KMS-11 (cell line): ENCODE data around the gene IRF2BP2.

ENCODE experiments used
- H2AFZ ChIP-seq: fragments of 200-600 bp; sonication (generic); 2 replicates; pipeline ENCODE4 v1.6.1; 2016; ENCODE audit warnings: antibody characterized with exemption, mixed run types, low read depth
- H3K27ac ChIP-seq: fragments of 200-600 bp; sonication (generic); 2 replicates; pipeline ENCODE4 v1.6.1; 2016; ENCODE audit warnings: mild to moderate bottlenecking, mixed run types
- H3K27me3 ChIP-seq: fragments of 200-600 bp; sonication (generic); 2 replicates; pipeline ENCODE4 v1.6.1; 2017; ENCODE audit warnings: mild to moderate bottlenecking, low read depth, mixed run types, moderate library complexity; ENCODE audit not compliant: insufficient read depth
- H3K36me3 ChIP-seq: fragments of 200-600 bp; sonication (generic); 2 replicates; pipeline ENCODE4 v1.6.1; 2017; ENCODE audit warnings: mild to moderate bottlenecking, mixed run types; ENCODE audit not compliant: insufficient read depth
- H3K4me1 ChIP-seq: fragments of 200-600 bp; sonication (generic); 2 replicates; pipeline ENCODE4 v1.6.1; 2016; ENCODE audit warnings: mild to moderate bottlenecking, low read depth, mixed run types; ENCODE audit not compliant: poor library complexity, severe bottlenecking
- H3K4me2 ChIP-seq: fragments of 200-600 bp; sonication (generic); 2 replicates; pipeline ENCODE4 v1.7.0; 2016; ENCODE audit warnings: mild to moderate bottlenecking, mixed run types
- H3K4me3 ChIP-seq: fragments of 200-600 bp; sonication (generic); IDR thresholded peaks from 2 replicates; pipeline ENCODE4 v1.6.1; 2017; ENCODE audit warnings: low read depth, low read length, mixed read lengths; ENCODE audit not compliant: insufficient read depth
- H3K79me2 ChIP-seq: fragments of 200-600 bp; sonication (generic); 2 replicates; pipeline ENCODE4 v1.6.1; 2016; ENCODE audit warnings: low read depth, mixed run types; ENCODE audit not compliant: insufficient read depth
- H3K9ac ChIP-seq: fragments of 200-600 bp; sonication (generic); 2 replicates; pipeline ENCODE4 v1.6.1; 2016; ENCODE audit warnings: mild to moderate bottlenecking, mixed run types
- H4K20me1 ChIP-seq: fragments of 200-600 bp; sonication (generic); 2 replicates; pipeline ENCODE4 v1.6.1; 2016; ENCODE audit warnings: mild to moderate bottlenecking, mixed run types; ENCODE audit not compliant: insufficient read depth
- TF ChIP-seq, protein P1 (sequence below): fragments of 200-600 bp; sonication (generic); conservative IDR thresholded peaks from 2 replicates; pipeline ENCODE4 v1.6.1; 2017; ENCODE audit warnings: low read depth, mild to moderate bottlenecking, antibody characterized with exemption, low read length, moderate library complexity, mixed read lengths

Gene IRF2BP2

DNA sequence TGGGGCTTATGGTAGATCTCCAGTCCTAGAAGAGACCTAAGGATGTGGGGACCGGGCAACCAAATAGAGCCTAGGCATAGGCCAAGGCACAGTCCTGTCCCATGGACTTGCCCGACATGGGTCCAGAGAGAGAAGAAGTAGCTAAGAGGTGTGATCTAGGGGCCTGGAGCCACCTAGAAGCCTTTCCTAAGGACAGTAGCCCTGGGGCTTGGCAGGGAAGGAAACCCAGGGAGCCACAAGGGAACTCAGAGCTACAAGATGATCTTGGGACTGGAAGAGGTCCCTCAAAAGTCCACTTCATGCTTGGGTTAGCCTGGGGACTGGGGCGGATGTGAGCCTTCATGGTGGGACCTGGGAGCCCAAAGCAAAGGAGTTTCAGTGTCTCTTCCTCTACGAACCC, 18.8 kb downstream of the IRF2BP2 start:
- no peaks in the 10 kb centered on the region for H3K27me3 ChIP-seq
- no peak overlapping the region for H3K9ac ChIP-seq
- TF ChIP-seq, protein P1, sequence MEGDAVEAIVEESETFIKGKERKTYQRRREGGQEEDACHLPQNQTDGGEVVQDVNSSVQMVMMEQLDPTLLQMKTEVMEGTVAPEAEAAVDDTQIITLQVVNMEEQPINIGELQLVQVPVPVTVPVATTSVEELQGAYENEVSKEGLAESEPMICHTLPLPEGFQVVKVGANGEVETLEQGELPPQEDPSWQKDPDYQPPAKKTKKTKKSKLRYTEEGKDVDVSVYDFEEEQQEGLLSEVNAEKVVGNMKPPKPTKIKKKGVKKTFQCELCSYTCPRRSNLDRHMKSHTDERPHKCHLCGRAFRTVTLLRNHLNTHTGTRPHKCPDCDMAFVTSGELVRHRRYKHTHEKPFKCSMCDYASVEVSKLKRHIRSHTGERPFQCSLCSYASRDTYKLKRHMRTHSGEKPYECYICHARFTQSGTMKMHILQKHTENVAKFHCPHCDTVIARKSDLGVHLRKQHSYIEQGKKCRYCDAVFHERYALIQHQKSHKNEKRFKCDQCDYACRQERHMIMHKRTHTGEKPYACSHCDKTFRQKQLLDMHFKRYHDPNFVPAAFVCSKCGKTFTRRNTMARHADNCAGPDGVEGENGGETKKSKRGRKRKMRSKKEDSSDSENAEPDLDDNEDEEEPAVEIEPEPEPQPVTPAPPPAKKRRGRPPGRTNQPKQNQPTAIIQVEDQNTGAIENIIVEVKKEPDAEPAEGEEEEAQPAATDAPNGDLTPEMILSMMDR: no peak
- no peaks in the 10 kb centered on the region for H3K4me1 ChIP-seq
- H2AFZ ChIP-seq: no peak overlapping the region
- H3K79me2 ChIP-seq: no peaks in the 10 kb centered on the region
- no peak overlapping the region for H3K4me2 ChIP-seq
- H4K20me1 ChIP-seq: no peaks in the 10 kb centered on the region
- no peak overlapping the region for H3K4me3 ChIP-seq
- H3K27ac ChIP-seq: no peak overlapping the region
- H3K36me3 ChIP-seq: no peaks in the 10 kb centered on the region

DNA sequence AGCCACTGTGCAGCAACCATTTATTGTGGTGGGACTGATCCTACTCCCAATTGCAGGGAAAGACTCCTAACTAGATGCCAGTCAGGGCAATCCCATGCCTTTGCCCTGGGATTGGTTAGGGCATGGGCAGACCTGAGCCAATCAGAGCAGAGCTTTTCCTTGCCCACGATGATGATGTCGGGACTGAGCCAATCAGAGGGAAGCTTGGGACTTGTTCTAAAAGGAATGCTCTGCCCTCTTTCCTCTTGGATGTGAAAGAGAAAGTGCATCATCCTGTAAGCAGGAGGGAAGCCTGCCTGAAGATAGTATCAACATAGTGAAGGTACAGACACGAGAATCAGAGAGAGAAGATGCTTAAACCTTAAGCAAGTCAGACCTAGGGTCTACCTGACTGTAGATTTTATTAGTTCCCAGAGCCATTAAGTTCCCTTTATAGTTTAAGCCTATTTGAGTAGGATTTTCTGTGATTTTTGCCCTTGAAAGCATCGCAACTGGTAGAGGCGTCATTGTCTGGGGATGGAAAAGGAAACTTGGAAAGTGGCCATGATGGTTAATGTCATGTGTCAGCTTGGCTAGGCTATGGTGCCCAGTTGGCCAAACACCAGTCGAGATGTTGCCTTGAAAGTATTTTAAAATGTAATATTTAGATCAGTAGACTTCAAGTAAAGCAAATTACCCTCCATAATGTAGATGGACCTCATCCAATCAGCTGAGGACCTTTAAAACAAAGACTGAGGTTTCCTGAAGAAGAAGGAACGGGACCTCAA, 19.9 kb downstream of the IRF2BP2 start:
- H3K4me2 ChIP-seq: no peak overlapping the region
- no peaks in the 10 kb centered on the region for H4K20me1 ChIP-seq
- no peak overlapping the region for H2AFZ ChIP-seq
- TF ChIP-seq, protein P1: no peak
- no peak overlapping the region for H3K27ac ChIP-seq
- no peaks in the 10 kb centered on the region for H3K4me1 ChIP-seq
- H3K4me3 ChIP-seq: no peak overlapping the region
- H3K79me2 ChIP-seq: no peaks in the 10 kb centered on the region
- no peak overlapping the region for H3K9ac ChIP-seq
- no peaks in the 10 kb centered on the region for H3K36me3 ChIP-seq
- no peaks in the 10 kb centered on the region for H3K27me3 ChIP-seq

DNA sequence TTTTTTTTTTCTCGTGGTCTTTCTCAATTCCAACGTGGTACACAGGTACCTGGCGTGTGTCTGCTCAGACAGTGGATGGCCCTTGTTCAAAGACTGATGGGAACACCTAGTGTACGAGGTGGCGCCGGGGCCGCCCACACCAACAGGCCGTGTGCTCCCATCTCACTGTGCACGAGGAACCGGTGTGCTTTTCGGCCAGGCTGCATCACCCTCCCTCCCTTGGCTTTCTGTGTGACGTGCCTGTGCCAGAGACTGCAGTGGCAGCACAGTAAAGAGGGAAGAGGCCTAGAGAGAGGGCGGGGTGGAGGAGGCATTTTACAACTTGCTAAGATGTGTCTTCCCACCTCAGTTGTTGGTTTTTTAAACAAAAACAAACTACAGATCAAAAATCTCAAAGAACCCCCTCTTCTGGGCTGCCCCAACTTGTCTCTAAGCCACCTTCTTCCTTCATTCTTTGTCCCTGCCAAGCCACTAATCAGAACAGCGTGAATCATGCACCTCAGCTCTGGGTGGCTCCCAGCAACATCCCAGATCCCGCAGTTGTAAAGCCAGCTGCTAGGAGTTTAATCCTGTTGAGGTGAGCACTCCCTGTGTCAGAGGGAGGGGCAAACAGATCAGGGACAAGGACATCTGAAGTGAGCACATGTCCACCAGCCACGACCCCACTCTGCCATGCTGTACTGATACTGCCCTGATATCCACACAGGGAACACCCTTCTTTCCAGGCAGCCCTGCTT, 20.7 kb downstream of the IRF2BP2 start:
- no peaks in the 10 kb centered on the region for H3K79me2 ChIP-seq
- no peak overlapping the region for H3K9ac ChIP-seq
- H3K27ac ChIP-seq: no peak overlapping the region
- no peaks in the 10 kb centered on the region for H4K20me1 ChIP-seq
- H3K36me3 ChIP-seq: no peaks in the 10 kb centered on the region
- no peaks in the 10 kb centered on the region for H3K27me3 ChIP-seq
- no peaks in the 10 kb centered on the region for H3K4me1 ChIP-seq
- TF ChIP-seq, protein P1: no peak
- H3K4me2 ChIP-seq: no peak overlapping the region
- H3K4me3 ChIP-seq: no peak overlapping the region
- H2AFZ ChIP-seq: no peak overlapping the region

DNA sequence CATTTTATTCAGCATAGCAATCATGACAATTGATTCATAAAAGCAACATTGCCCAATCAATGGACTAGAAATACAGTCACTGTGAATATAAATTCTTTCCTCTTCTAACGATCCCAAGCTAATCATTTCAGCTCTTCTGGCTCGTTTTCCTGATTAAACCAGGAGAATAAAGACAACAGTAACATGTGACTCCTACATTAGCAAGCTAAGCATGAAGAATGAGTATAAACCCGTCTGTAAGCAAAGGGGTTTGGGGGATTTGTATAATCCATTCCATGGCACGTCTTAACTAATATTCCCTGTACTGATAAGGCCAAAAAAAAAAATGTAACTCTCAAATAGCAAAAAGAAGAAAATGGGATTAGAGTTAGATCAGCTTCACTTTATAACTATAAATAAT, 21.6 kb downstream of the IRF2BP2 start:
- Histone ChIP-seq H3K4me1 (no peaks in the 10 kb centered on the region), H3K79me2 (no peaks in the 10 kb centered on the region), H4K20me1 (no peaks in the 10 kb centered on the region), H3K4me3 (no peak overlapping the region), H3K27me3 (no peaks in the 10 kb centered on the region), H3K4me2 (no peak overlapping the region), H3K36me3 (no peaks in the 10 kb centered on the region), H3K27ac (no peak overlapping the region), H3K9ac (no peak overlapping the region), H2AFZ (no peak overlapping the region)
- TF ChIP-seq, protein P1: no peak
